ENCODE data around the gene LCLAT1. TPM values are rescaled to one million over a fixed set of nuclear protein-coding genes. Genes with fewer than 3 reads are reported as not detected.
A peak's percentile ranks its signal among the peaks of the same experiment; 100 is the strongest.
"Not testable (repeated sequence)": the region's sequence is repeated elsewhere in the genome, so short reads cannot be mapped to it uniquely, and the experiment has no call there.

The LCLAT1 gene
- total RNA-seq, 6 donors from 2014 or later: 7.0 to 21.9 (median 12.4) TPM

- Histone ChIP-seq H3K27me3 (no peaks in the 10 kb centered on the region), H3K36me3 (no peaks in the 10 kb centered on the region), H3K27ac (peak overlapping the region in 1 of 4 donors; percentile 40), H3K4me1 (peaks cover 0 to 19% (median 5%) of the 10 kb centered on the region in 4 donors), H3K4me3 (no peak overlapping the region), H3K9me3 (peaks cover 3 to 9% (median 5%) of the 10 kb centered on the region in 4 donors)
- TF ChIP-seq POLR2A (IDR thresholded peaks at IDR 0.05) (no peak), EP300 (IDR thresholded peaks at IDR 0.05) (no peak), POLR2AphosphoS5 (IDR thresholded peaks at IDR 0.05) (no peak)
- TF ChIP-seq, protein P1, sequence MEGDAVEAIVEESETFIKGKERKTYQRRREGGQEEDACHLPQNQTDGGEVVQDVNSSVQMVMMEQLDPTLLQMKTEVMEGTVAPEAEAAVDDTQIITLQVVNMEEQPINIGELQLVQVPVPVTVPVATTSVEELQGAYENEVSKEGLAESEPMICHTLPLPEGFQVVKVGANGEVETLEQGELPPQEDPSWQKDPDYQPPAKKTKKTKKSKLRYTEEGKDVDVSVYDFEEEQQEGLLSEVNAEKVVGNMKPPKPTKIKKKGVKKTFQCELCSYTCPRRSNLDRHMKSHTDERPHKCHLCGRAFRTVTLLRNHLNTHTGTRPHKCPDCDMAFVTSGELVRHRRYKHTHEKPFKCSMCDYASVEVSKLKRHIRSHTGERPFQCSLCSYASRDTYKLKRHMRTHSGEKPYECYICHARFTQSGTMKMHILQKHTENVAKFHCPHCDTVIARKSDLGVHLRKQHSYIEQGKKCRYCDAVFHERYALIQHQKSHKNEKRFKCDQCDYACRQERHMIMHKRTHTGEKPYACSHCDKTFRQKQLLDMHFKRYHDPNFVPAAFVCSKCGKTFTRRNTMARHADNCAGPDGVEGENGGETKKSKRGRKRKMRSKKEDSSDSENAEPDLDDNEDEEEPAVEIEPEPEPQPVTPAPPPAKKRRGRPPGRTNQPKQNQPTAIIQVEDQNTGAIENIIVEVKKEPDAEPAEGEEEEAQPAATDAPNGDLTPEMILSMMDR (IDR thresholded peaks at IDR 0.05): no peak
- WGBS, 2 donors: 72 to 84% methylated on average over 1 of the region's 1 CpG
- ATAC-seq (ENCODE audit: low FRiP score in 2 of 2) (no peak), DNase-seq (no peak)
Observed at GRCh38 chr2:30504731-30505130, 57.7 kb downstream of the LCLAT1 start.

GRCh38 chr2:30505500-30506180 lies 58.6 kb downstream of the LCLAT1 start:
- Histone ChIP-seq H3K36me3 (no peaks in the 10 kb centered on the region), H3K27me3 (no peaks in the 10 kb centered on the region), H3K9me3 (peaks cover 2 to 9% (median 5%) of the 10 kb centered on the region in 4 donors), H3K4me1 (peaks cover 0 to 19% (median 5%) of the 10 kb centered on the region in 4 donors), H3K4me3 (no peak overlapping the region), H3K27ac (no peak overlapping the region)
- DNase-seq (no peak), ATAC-seq (ENCODE audit: low FRiP score in 2 of 2) (no peak)
- TF ChIP-seq EP300 (IDR thresholded peaks at IDR 0.05) (no peak), POLR2A (IDR thresholded peaks at IDR 0.05) (no peak), POLR2AphosphoS5 (IDR thresholded peaks at IDR 0.05) (no peak)
- TF ChIP-seq, protein P1 (IDR thresholded peaks at IDR 0.05): no peak
- 71 to 78% methylated on average over 3 of the region's 3 CpGs for WGBS, 2 donors

- 95 to 96% methylated on average over 1 of the region's 1 CpG for WGBS, 2 donors
- DNase-seq: not testable (repeated sequence)
Observed at GRCh38 chr2:30507460-30507859, 60.4 kb downstream of the LCLAT1 start.

DNA sequence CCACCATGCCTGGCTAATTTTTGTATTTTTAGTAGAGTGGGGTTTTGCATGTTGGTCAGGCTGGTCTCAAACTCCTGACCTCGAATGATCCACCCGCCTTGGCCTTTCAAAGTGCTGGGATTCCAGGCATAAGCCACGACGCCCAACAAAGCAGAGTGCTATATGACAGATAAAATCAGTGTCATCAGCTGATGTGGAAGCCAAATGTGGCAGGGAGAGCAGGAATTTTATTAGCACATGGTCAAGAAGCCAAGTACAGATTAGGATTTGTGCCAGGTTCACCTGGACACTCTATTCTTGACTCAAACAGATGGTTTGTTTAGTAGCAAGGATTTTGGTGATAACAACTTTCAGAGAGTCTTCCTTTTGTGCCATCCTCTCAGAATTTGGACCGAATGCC lies 62.7 kb downstream of the LCLAT1 start:
- 84 to 90% methylated on average over 5 of the region's 5 CpGs for WGBS, 2 donors
- Histone ChIP-seq H3K36me3 (no peaks in the 10 kb centered on the region), H3K27me3 (no peaks in the 10 kb centered on the region), H3K4me3 (no peak overlapping the region), H3K27ac (no peak overlapping the region), H3K9me3 (no peaks in the 10 kb centered on the region), H3K4me1 (peaks cover 8 to 19% (median 14%) of the 10 kb centered on the region in 4 donors)
- ATAC-seq (ENCODE audit: low FRiP score in 2 of 2) (no peak), DNase-seq (no peak)
- TF ChIP-seq EP300 (IDR thresholded peaks at IDR 0.05) (no peak), POLR2AphosphoS5 (IDR thresholded peaks at IDR 0.05) (no peak), POLR2A (IDR thresholded peaks at IDR 0.05) (no peak)
- TF ChIP-seq, protein P1 (IDR thresholded peaks at IDR 0.05): no peak

More at GRCh38 chr2:30507460-30507859, 60.4 kb downstream of the LCLAT1 start:
- H3K4me1 ChIP-seq: peaks cover 0 to 19% (median 12%) of the 10 kb centered on the region in 4 donors
- not testable (repeated sequence) for H3K36me3 ChIP-seq; ATAC-seq (ENCODE audit: low FRiP score in 2 of 2); H3K27ac ChIP-seq; H3K4me3 ChIP-seq; H3K9me3 ChIP-seq; H3K27me3 ChIP-seq

- no peak overlapping the region for H3K27ac ChIP-seq
- no peak for DNase-seq
- no peak for TF ChIP-seq POLR2AphosphoS5 (IDR thresholded peaks at IDR 0.05)
- TF ChIP-seq POLR2A (IDR thresholded peaks at IDR 0.05): no peak
- TF ChIP-seq EP300 (IDR thresholded peaks at IDR 0.05): no peak
- TF ChIP-seq, protein P1 (IDR thresholded peaks at IDR 0.05): no peak
Observed at GRCh38 chr2:30510409-30510808, 63.4 kb downstream of the LCLAT1 start.

More at GRCh38 chr2:30510409-30510808, 63.4 kb downstream of the LCLAT1 start:
- Histone ChIP-seq H3K4me1 (peaks cover 8 to 16% (median 12%) of the 10 kb centered on the region in 4 donors), H3K9me3 (no peaks in the 10 kb centered on the region), H3K4me3 (no peak overlapping the region), H3K27me3 (no peaks in the 10 kb centered on the region), H3K36me3 (no peaks in the 10 kb centered on the region)
- WGBS, 2 donors: 81 to 86% methylated on average over 4 of the region's 4 CpGs
- no peak for ATAC-seq (ENCODE audit: low FRiP score in 2 of 2)

Measured in upper lobe of left lung (tissue), 6 donors.